Activated naive CD4-positive, alpha-beta T cell treated with Interleukin-2 at 50 U/mL for 16 hours (primary cell): ENCODE data around the gene BIVM.
"Not testable (repeated sequence)": the region's sequence is repeated elsewhere in the genome, so short reads cannot be mapped to it uniquely, and the experiment has no call there.

Experiments
- DNase-seq: peaks from one replicate; pipeline ENCODE4 v3.0.0-alpha.2; 2020

The BIVM gene

GRCh38 chr13:102798581-102799425, at the start of gene BIVM, which contains the start of gene POGLUT2:
Gene BIVM (plus strand): TSS chr13:102799119. CDS start chr13:102807268, 8,149 bp downstream.
Gene POGLUT2 (minus strand): TSS chr13:102798976. CDS start chr13:102798670, 306 bp downstream.
- peak; percentile 83 for DNase-seq

GRCh38 chr13:102751886-102752285, 47.0 kb upstream of the BIVM start:
- DNase-seq, result no peak

- DNase-seq, result no peak
Measured at GRCh38 chr13:102757006-102757405, 41.9 kb upstream of the BIVM start.

- no peak for DNase-seq
Measured at GRCh38 chr13:102758842-102759241, 40.1 kb upstream of the BIVM start.

- DNase-seq, result no peak
Measured at GRCh38 chr13:102761071-102761470, 37.8 kb upstream of the BIVM start.

GRCh38 chr13:102763741-102764140, 35.2 kb upstream of the BIVM start:
- DNase-seq, result no peak

- DNase-seq, result no peak
Measured at GRCh38 chr13:102768909-102769308, 30.0 kb upstream of the BIVM start.

- DNase-seq, result no peak
Measured at GRCh38 chr13:102769679-102770078, 29.2 kb upstream of the BIVM start.

GRCh38 chr13:102770435-102770834, 28.5 kb upstream of the BIVM start:
- DNase-seq, result no peak

GRCh38 chr13:102771298-102772041, 27.4 kb upstream of the BIVM start:
- DNase-seq, result no peak

- no peak for DNase-seq
Measured at GRCh38 chr13:102772042-102772425, 26.9 kb upstream of the BIVM start.

- DNase-seq, result peak; percentile 88
Measured at GRCh38 chr13:102773441-102774213, 25.3 kb upstream of the BIVM start, which contains the start of gene TEX30. Gene TEX30 (minus strand): TSS chr13:102773786. CDS start chr13:102770026, 3,760 bp downstream.

GRCh38 chr13:102774214-102774568, 24.7 kb upstream of the BIVM start:
- peak; percentile 2 for DNase-seq

GRCh38 chr13:102774591-102775520, 24.1 kb upstream of the BIVM start:
- DNase-seq, result no peak

- no peak for DNase-seq
Measured at GRCh38 chr13:102776271-102776670, 22.6 kb upstream of the BIVM start.

GRCh38 chr13:102777736-102778135, 21.2 kb upstream of the BIVM start:
- no peak for DNase-seq

- DNase-seq, result peak; percentile 26
Measured at GRCh38 chr13:102779436-102780159, 19.3 kb upstream of the BIVM start.

- DNase-seq, result not testable (repeated sequence)
Measured at GRCh38 chr13:102780656-102781055, 18.3 kb upstream of the BIVM start.

GRCh38 chr13:102781591-102781990, 17.3 kb upstream of the BIVM start:
- no peak for DNase-seq

GRCh38 chr13:102784483-102784882, 14.4 kb upstream of the BIVM start:
- DNase-seq, result no peak

- no peak for DNase-seq
Measured at GRCh38 chr13:102788683-102789082, 10.2 kb upstream of the BIVM start.
